LNCaP clone FGC (cell line): ENCODE data around the gene NAALADL2.

Source experiments
- DNase-seq: peaks from one replicate; pipeline ENCODE4 v3.0.0-alpha.2; 2011; ENCODE audit warnings: low read depth
- H3K4me3 ChIP-seq: 2 replicates; pipeline ENCODE4 v1.5.1; 2011; ENCODE audit warnings: mild to moderate bottlenecking, low read depth, low read length, control low read depth
- CTCF ChIP-seq: IDR thresholded peaks from 2 replicates; pipeline ENCODE4 v1.5.1; 2012; ENCODE audit warnings: mild to moderate bottlenecking; ENCODE audit not compliant: control insufficient read depth, insufficient read depth; ENCODE audit errors: extremely low read depth

The NAALADL2 gene

GRCh38 chr3:174883881-174884675 is 24.9 kb downstream of the NAALADL2 start:
- TF ChIP-seq CTCF = no peak
- no peak for DNase-seq
- no peak overlapping the region for H3K4me3 ChIP-seq

- DNase-seq = no peak
- TF ChIP-seq CTCF = no peak
- H3K4me3 ChIP-seq = no peak overlapping the region
Observed at GRCh38 chr3:174884776-174885568, 25.8 kb downstream of the NAALADL2 start.

GRCh38 chr3:174891524-174892203 is 32.5 kb downstream of the NAALADL2 start:
- H3K4me3 ChIP-seq = no peak overlapping the region
- no peak for TF ChIP-seq CTCF
- no peak for DNase-seq

GRCh38 chr3:174907027-174907426 is 47.9 kb downstream of the NAALADL2 start:
- no peak overlapping the region for H3K4me3 ChIP-seq
- TF ChIP-seq CTCF = no peak
- DNase-seq = no peak

- no peak for TF ChIP-seq CTCF
- no peak for DNase-seq
- no peak overlapping the region for H3K4me3 ChIP-seq
Observed at GRCh38 chr3:174907628-174908407, 48.7 kb downstream of the NAALADL2 start.
